Measurements from ENCODE around the gene IGFALS.
"Not testable (repeated sequence)": the region's sequence is repeated elsewhere in the genome, so short reads cannot be mapped to it uniquely, and the experiment has no call there.

Gene IGFALS

GRCh38 chr16:1818204-1818872 lies 24.8 kb upstream of the IGFALS start:
- no peak for DNase-seq

GRCh38 chr16:1817716-1818115 lies 24.2 kb upstream of the IGFALS start:
- DNase-seq, result no peak

GRCh38 chr16:1817276-1817589 lies 23.7 kb upstream of the IGFALS start:
- DNase-seq, result no peak

DNA sequence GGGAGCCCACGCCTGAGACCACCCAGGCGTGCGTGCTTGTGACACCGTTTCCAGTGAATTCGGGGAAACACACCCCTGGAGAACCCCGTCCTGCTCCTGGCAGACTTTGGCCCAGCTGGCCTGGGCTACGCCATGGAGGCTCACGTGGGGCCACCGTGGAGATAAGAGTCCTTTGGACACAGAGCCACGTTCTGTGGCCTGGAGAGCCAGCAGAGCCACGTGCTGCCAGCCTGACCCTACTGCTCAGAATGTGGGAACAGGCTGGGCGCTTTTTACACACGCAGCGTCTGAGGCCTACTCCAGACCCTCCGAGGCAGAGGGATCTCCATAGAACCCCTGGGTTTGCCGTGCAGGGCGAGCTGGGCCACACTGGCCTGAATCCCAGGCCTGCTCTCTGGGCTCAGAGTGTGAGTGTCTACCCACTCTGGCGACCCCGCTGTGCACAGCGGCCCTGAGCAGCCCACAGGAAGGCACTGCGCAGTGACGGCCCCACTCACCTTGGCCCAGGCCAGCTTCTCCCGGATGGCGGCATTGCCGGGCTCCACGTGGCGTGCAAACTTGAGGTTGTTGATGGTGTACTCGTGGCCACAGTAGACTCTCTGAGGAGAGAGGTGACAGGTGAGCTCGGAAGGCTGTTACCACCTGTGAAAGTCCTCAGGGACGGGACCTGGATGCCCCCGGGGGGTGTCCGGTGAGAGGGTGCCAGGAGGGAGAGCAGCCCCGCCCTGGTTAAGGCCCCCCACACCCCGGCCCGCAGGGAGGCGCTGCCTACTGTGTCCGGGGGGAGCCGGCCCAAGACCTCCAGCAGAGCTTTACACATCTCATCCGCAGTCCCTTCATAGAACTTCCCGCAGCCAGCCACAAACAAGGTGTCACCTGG lies 23.1 kb upstream of the IGFALS start:
- no peak for DNase-seq

- DNase-seq, result no peak
These were observed 22.0 kb upstream of the IGFALS start for GRCh38 chr16:1815461-1815860.

DNA sequence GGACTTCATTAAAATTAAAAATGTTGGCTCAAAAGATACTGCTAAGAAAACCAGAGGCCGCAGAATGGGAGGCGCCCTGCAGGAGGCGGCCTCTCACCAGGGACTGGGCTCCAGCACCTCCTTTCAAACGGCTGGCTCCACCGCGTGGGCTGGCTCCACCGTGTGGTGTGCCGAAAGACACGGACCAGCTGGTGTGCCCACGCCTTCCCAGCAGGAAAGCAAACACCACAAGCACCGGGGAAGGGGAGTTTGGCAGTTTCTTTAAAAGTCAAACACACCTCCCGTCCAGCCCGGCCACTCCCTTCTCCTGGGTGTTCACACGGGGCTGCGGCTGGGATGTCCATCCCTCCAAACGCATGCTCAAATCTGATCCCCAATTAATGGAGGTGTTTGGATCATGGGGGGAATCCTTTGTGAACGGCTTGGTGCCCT lies 19.2 kb upstream of the IGFALS start:
- peak in 3 of 56 donors; percentile 3 to 29 (median 22) for DNase-seq

GRCh38 chr16:1810536-1810935 lies 17.0 kb upstream of the IGFALS start:
- DNase-seq, result no peak

GRCh38 chr16:1810106-1810505 lies 16.6 kb upstream of the IGFALS start:
- DNase-seq, result no peak

DNA sequence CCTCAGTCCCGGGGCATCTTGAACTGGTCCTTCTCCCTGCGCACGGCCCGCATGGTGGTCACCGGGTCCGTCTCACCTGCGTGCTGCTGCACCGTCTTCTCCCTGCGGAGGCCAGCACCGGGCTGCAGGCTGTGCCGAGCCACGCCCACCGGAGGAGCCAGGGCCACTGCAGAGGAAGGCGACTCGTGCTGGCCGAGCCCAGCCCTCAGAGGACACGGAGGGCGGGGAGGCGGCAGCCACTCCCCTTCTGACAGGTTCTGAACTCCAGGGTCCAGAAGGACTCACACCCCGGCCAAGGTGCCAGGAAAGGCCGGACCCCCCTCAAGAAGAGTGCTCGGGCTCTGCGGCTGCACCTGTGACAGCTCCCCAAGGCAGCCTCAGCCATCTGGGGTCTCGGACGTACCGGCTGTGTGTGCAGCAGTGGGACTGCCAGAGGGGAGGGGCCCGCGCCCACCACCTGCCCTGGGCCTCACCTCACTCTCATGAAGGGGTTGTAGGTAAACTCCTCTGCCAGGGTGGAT lies 15.8 kb upstream of the IGFALS start:
- DNase-seq, result no peak

DNA sequence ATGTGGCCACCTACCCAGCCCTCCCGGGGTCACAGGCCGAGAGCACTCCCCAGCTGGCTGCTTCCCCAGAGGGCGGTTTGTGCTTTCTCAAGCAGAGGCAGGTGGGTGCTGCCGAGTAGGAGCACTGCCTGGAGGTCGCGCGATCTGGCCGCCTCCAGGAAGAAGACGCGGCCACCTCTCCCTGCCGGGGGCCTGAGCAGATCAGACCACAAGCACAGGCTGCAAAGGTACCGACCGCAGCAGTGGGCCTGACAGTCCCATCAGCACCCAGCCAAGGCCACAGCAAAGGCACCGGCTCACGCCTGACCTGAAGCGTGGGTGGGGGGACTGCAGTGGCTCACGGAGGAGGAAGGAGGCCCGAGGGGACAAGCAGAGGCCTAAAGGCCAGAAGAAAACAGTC lies 15.2 kb upstream of the IGFALS start:
- no peak for DNase-seq

DNA sequence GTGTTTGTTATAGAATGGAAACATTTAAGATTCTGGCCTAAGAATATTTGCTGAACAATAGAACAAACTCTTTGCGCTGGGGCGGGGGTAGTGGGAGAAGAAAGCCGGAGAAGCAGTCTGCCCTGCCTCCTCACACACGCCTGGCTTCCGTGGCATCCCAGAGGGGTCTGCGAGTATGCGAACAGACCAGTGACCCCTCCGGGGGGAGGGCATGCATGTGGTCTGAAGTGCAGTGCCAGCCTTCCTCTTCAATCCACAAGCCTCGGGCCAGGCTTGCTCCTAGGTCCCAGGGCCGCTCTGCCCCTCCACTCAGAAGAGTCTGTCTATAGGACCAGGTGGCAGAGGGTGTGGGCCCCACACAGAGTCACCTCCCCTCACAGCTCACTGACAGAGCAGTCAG lies 14.1 kb upstream of the IGFALS start:
- no peak for DNase-seq

DNA sequence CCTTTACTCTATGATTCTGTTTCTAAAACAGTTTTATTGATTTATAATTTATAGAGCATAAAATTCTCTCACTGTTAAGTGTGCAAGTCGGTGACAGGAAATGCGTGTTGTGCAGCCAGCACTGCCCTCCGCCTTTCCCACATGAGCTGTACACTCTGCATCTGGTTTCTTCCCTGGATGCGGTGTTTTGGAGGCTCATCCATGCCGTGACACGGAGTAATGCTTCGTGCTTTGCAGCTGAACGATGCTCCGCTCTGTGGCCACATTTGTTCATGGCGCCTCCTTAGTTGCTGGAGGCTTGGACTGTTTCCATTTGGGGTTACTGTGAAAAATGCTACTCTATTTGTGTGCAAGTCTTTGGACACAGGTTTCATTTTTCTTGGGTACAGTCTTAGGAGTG lies 7.2 kb upstream of the IGFALS start:
- no peak for DNase-seq

- DNase-seq, result not testable (repeated sequence)
These were observed 5.8 kb upstream of the IGFALS start for GRCh38 chr16:1799263-1799662.

- no peak for DNase-seq
These were observed 1.6 kb upstream of the IGFALS start for GRCh38 chr16:1794908-1795666.

GRCh38 chr16:1794221-1794871 lies 841 bp upstream of the IGFALS start:
- no peak for DNase-seq

- no peak for DNase-seq
These were observed 498 bp downstream of the IGFALS start for GRCh38 chr16:1792836-1793577.

DNA sequence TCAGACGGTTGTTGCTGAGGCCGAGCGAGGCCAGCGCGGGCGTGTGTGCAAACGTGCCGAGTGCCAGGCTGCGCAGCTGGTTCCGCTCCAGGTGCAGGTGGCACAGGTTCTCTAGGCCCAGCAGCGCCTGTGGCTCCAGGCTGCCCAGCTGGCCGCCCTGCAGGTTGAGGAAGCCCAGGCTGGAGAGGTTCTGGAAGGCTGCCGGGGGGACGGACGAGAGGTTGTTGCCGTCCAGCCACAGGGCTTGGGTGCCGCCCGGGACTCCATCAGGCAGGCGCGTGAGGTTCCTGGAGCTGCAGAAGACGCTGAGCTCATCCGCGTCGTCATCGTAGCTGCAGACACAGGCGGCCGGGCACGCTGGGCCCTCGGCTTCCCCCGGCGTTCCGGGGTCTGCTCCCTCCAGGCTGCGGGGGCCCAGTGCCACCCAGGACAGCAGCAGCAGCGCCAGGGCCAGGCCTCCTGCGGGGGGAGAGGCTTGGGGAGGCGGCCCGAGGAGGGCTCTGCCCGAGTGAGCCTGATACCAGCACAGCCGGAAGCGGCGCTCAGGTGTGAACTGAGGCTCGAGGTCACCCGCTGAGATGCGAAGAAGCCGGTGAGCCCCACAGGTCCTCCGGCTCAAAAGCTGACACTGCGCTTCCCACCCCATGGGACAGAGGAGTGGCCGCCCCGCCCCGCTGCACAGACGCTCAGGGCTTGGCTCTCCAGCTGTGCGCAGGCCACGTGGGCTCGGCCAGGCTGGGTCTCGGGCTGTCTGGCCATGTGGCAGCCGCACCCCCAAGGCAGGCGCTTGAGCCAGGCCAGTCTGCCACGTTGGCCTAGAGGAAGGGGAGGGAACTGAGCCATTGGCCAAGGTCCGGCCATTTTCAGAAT lies 1.3 kb downstream of the IGFALS start:
- no peak for DNase-seq

GRCh38 chr16:1791256-1791942 lies 2.1 kb downstream of the IGFALS start:
- no peak for DNase-seq

- no peak for DNase-seq
These were observed 2.8 kb downstream of the IGFALS start for GRCh38 chr16:1790611-1791255.
